Measurements from ENCODE around the gene DPAGT1.
A peak's percentile ranks its signal among the peaks of the same experiment; 100 is the strongest.
"Not testable (repeated sequence)": the region's sequence is repeated elsewhere in the genome, so short reads cannot be mapped to it uniquely, and the experiment has no call there.

Gene DPAGT1

DNA sequence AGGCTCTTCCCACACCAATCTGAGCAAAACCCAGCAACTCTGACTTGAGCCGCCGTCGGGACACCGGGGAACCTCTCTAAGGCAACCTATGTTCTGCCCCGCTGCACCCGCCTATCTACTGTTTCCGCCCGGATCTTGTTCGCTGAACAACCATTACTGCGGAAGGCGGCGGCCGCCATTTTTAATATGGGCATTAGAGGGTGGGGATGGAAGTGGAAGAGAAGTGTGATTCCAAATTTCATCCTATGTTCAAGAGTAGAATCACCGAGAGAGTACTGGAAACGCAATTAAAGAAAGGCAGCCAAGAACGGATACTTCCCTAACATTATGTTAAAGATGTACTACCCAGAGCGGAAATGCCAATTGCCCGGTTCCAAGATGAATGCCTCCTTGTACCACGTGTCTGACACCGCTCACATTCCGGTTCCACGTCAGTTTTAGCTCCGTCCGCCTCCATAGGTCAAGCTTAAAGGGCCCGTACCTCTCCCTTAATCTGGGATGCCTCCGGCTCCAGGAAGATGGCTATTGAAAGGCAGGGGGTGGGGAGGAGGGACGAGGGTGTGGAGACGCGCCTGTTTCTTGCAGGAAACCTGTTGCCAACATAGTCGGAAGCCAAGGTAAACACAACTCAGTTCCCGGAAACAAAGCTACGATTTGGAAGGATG is at the start of gene DPAGT1:
DPAGT1 (minus strand) TSS at position 95 of the 665 bp plus-strand sequence. CDS start 198 bp downstream, outside the sequence.
- peak; percentile 74 for DNase-seq (ENCODE audit: low read depth)

GRCh38 chr11:119149786-119150275 is 48.2 kb upstream of the DPAGT1 start:
- no peak for DNase-seq (ENCODE audit: low read depth)

DNA sequence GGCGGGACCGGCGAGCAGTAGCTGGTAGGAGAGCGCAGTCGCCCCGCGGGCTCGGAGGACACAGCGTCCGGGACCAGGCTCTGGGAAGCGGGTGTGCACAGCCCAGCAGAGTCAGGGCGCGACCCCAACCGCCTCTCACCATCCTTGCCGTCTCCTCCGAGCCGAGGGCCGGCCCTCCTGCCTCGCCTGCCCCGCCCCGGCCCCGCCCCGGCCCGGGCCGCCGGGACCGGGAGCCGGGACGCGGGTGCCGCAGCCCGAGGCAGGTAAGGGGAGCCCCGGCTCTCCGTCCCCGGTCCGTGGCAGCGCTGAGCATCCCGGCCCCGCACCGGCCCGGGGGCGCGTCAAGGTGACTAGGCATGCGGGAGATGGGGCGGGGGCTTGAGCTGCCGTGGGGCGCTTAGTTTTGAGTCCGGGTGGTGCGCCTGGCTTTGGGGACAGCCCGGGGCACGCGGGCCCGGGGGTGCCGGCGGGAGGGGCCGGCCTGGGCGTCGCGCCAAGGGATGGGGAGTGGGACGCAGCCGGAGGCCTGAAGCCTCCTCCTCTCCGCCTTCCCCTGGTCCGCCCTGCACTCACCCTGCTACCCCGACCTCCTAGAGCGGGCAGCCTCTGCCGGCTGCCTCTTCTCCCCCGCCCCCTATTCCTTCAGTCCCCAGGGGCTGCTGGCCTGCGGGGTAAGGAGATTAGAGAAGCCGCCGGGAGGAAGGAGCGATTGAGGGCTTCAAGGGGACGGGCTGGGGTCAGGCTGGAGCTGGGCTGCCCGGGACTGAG is 47.5 kb upstream of the DPAGT1 start, which contains the start of gene ABCG4:
ABCG4 (plus strand) TSS at position 35 of the 768 bp plus-strand sequence. CDS start 914 bp downstream, outside the sequence.
- DNase-seq (ENCODE audit: low read depth): no peak

GRCh38 chr11:119148720-119149017 is 47.0 kb upstream of the DPAGT1 start:
- DNase-seq (ENCODE audit: low read depth): no peak

GRCh38 chr11:119147604-119148333 is 46.1 kb upstream of the DPAGT1 start:
- DNase-seq (ENCODE audit: low read depth): no peak

DNA sequence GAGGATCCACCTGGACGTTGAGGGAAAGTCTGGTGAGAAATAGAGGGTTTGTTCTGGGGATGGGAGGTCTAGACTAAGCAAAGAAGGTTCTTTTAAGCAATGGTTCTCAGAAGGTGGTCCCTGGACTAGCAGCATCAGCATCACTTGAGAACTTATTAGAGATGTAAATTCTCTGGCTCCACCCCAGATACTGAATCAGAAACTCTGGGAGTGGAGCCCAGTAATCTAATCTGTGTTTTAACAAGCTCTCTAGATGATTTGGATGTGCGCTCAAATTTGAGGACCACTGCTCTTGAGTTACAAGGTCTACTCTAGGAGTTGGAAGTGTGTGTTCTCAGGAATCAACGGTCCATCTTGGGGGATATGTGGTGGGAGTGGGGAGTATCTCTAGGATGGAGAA is 43.9 kb upstream of the DPAGT1 start:
- DNase-seq (ENCODE audit: low read depth): no peak

DNA sequence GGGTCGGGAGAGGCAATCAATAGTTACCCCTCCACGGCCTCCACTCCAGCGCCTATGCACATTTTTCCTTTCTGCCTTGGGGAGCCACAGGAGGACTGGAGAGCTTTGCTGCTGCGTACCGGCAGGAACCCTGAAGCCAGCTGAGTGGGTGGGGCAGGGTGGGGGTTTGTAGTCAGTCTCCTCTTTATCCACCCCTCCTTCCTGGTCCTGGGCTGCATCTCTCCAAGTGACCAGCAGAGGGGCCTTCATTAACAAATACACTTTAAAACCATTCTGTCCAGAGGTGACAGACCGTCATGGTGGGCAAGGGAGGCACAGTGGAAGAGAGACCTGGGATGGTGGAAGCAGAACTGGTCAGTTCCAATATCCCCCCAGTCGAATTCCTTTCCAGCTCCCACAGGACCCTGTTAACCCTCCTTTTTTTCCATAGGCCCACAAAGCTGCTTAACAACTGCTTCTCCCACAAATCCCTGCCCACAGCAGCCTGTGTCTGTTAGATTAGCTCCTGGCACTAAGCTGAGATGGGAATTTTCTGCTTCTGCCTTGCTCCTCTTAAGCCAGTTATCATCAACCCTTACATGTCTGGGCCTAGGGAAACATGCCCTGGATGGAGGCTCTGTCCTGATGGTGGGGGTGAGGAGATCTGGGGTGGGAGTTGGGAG is 43.3 kb upstream of the DPAGT1 start:
- DNase-seq (ENCODE audit: low read depth): no peak

- DNase-seq (ENCODE audit: low read depth): not testable (repeated sequence)
Observed at GRCh38 chr11:119139276-119139675, 37.6 kb upstream of the DPAGT1 start.

GRCh38 chr11:119134389-119134978 is 32.8 kb upstream of the DPAGT1 start:
- DNase-seq (ENCODE audit: low read depth): no peak

DNA sequence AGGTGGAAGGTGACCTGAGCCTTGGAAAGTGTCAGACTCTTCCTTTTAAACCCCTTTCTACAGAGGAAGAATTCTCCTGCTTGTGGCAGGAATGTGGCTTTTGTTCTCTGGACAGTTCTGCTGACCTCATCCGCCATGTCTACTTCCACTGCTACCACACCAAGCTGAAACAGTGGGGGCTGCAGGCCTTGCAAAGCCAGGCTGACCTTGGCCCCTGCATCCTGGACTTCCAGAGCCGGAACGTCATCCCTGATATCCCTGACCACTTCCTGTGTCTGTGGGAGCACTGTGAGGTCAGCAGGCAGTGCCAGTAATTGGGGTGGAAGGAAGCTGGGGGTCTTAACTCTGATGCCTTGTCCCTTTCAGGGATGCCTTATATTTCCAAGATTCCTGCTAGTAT is 29.0 kb upstream of the DPAGT1 start:
- no peak for DNase-seq (ENCODE audit: low read depth)

- DNase-seq (ENCODE audit: low read depth): no peak
Observed at GRCh38 chr11:119126675-119127268, 25.1 kb upstream of the DPAGT1 start.

DNA sequence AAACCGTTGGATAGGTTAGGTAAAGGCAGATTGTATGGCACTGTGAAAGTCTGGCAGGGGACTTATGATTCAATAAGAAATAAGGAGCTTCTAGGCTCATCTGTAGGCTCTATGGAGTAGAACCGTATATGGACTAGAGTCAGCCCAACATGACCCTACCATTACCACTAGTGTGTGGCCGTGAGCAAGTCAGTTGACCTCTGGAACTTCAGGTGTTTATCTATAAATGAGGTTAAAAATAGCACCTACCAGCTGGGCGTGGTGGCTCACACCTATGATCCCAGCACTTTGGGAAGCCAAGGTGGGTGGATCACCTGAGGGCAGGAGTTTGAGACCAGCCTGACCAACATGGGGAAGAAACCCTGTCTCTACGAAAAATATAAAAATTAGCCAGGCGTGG is 24.2 kb upstream of the DPAGT1 start:
- DNase-seq (ENCODE audit: low read depth): no peak

DNA sequence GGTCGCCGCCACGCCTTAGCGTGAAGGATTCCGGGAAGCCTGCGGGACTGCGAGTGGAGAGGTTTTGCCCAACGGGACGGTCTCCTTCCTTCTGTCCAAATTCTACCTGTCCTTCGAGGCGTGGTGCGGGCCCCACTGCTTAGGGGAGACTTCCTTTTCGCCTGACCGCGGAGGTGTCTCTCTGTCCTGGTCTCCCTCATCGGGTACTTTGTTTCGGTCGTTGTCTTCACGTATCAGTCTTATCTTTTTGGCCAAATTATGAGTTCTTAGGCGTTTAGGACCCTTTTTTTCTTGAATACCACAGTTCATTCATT is 20.1 kb upstream of the DPAGT1 start:
- no peak for DNase-seq (ENCODE audit: low read depth)

- peak; percentile 100 for DNase-seq (ENCODE audit: low read depth)
Observed at GRCh38 chr11:119121008-119121810, 19.6 kb upstream of the DPAGT1 start, which contains the start of gene HINFP. Gene HINFP (plus strand): TSS chr11:119121580. CDS start chr11:119126945, 5,365 bp downstream.

DNA sequence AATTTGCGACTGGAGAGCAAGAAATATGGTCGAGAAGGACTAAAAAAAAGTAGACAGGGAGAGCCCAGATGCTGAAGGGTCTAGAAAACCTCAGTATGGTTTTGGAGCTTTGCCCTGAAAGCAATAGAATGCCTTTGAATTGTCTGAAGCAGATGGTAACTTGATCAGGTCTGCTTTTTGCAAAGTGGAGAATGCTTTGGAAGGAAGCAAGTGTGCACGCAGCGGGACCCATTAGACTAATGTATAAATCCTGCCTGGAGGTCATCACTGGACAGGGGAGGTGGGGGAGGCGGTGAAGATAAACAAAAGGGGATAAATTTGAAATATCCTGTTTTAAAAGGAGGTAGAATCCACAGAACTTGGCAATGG is 19.0 kb upstream of the DPAGT1 start:
- DNase-seq (ENCODE audit: low read depth): no peak

DNA sequence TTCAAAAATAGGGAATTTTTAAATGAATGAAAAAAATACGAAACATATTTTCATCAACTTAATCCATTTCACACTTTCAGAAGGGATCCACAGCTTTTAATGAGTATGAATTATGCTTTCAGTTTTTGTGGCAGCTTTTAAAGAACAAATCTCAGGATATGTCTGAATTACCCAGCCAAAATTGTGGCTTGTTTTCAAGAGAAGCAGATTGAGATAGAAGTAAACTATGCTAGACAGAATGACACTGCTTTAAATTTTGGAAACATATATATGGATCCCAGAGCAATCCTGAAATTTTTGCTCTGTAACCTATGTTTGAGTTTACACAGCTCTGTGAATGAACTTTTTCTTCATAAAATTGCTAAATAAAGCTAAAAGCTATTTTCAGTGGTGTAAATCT is 17.3 kb upstream of the DPAGT1 start:
- DNase-seq (ENCODE audit: low read depth): no peak

DNA sequence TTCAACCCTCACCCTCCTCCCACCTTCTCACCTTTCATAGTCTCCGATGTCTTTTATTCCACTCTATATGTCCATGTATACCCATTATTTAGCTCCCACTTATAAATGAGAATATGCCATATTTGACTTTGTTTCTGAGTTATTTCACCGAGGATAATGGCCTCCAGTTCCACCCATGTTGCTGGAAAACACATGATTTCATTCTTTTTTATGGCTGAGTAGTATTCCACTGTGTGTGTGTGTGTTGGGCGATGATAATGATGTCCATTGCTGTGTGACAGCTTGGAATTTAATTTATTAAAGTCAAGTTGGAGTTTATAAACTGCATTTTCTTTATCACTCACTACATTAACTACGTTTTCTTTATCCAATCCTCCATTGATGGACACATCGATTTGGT is 16.6 kb upstream of the DPAGT1 start:
- DNase-seq (ENCODE audit: low read depth): no peak

DNA sequence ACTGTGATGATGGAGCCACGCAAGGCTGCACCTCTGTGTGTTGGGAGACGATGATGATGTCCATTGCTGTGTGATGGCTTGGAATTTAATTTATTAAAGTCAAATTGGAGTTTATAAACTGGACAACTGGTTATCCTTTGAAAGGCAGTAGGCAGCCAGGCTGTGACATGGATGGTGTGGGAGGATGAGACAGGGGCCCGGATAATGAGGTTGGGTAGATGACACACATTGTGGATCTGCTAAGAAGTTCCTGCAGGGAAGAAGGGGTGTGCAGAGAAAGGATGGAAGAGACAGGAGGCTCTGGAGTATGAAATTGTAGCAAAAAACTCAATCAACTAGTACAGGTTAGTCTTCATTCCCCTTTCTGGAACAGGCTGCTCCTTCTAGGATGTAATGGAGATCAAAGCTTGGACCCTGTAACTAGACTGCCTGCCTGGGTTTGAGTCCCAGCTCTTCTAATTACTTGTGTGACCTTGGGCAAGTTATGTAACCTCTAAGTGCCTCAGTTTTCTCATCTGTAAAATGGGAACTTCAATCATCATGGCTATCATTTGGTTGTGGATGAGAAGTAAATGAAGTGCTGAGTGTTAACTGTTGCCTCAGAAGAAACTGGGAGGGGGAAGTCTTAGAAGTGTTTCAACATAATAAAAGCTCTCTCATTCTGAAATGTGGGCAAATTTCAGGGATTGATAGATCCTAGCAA is 15.5 kb upstream of the DPAGT1 start:
- DNase-seq (ENCODE audit: low read depth): no peak

- no peak for DNase-seq (ENCODE audit: low read depth)
Observed at GRCh38 chr11:119116601-119117000, 14.9 kb upstream of the DPAGT1 start.

DNA sequence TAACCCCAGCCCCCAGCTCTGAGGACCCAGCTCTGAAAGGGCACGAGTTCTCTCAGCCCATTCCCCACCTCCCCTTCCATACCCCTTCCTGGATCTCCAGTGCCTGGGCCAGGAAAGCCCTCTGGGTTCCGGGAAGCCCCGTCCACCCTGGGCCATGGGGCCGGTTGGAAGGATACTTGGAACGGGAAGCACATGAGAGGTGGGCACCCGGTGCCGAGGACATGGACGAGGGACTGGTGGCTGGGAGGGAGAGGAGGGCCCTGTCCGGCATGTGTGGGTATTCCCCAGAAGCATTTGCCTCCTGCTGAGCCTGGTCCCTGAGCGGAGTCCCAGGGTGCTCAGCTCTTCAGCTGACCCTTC is 14.6 kb upstream of the DPAGT1 start:
- no peak for DNase-seq (ENCODE audit: low read depth)
